ENCODE measurements around the gene SIGLEC7.

- no peak for TF ChIP-seq CTCF (IDR thresholded peaks at IDR 0.05)
- no peak for TF ChIP-seq POLR2A (IDR thresholded peaks at IDR 0.05)
- no peak for TF ChIP-seq EP300 (IDR thresholded peaks at IDR 0.05)
These were observed 45.5 kb upstream of the SIGLEC7 start for GRCh38 chr19:51096473-51097165.
